Right lobe of liver (tissue), 6 donors: Measurements from ENCODE around the gene LRRC15. TPM values are rescaled to one million over a fixed set of nuclear protein-coding genes. Genes with fewer than 3 reads are reported as not detected.

ENCODE experiments used
- ATAC-seq, 4 donors: fragments of 200-7000 bp; cut with Tn5 transposase; one replicate each; pipeline ENCODE4 v1.9.1; 2020; ENCODE audit warnings: mild to moderate bottlenecking in 4 of 4, moderate library complexity in 4 of 4
- DNase-seq, 3 donors: peaks; one replicate each; pipeline ENCODE4 v3.0.0-alpha.2; 2020
- H3K27ac ChIP-seq, 3 donors: fragments of 200-600 bp; one replicate each; pipeline ENCODE4 v1.8.0; 2022
- H3K27me3 ChIP-seq, 2 donors: fragments of 200-600 bp; one replicate each; pipeline ENCODE4 v1.8.0; 2022
- H3K36me3 ChIP-seq, 4 donors: fragments of 200-600 bp; sonication (generic) in 1 of 4; one replicate each; pipeline versions ENCODE4 v1.5.1 to v1.8.0; 2017 to 2022; ENCODE audit warnings: control low read depth in 1 of 4
- H3K4me1 ChIP-seq, 4 donors: fragments of 200-600 bp; sonication (generic) in 1 of 4; one replicate each; pipeline versions ENCODE4 v1.5.1 to v1.8.0; 2017 to 2022; ENCODE audit warnings: control low read depth in 1 of 4
- H3K4me3 ChIP-seq, 3 donors: fragments of 200-600 bp; one replicate each; pipeline ENCODE4 v1.8.0; 2022
- H3K9me3 ChIP-seq, 4 donors: fragments of 200-600 bp; sonication (generic) in 1 of 4; one replicate each; pipeline versions ENCODE4 v1.5.1 to v1.8.0; 2017 to 2022; ENCODE audit warnings: control low read depth in 1 of 4
- CTCF ChIP-seq, 4 donors: fragments of 200-600 bp in 3 of 4; fragments of 450-650 bp in 1 of 4; IDR thresholded peaks; one replicate each; pipeline versions ENCODE4 v1.5.1 to v1.8.0; 2016 to 2022; ENCODE audit warnings: antibody characterized with exemption in 4 of 4, mild to moderate bottlenecking in 2 of 4
- POLR2A ChIP-seq: fragments of 450-650 bp; IDR thresholded peaks from one replicate; pipeline ENCODE4 v1.6.1; 2017; ENCODE audit warnings: antibody characterized with exemption, mild to moderate bottlenecking
- WGBS: methylation state at CpG from one replicate; pipeline ENCODE4 v1.1.6; 2018; ENCODE audit warnings: low coverage, low lambda C conversion rate; ENCODE audit not compliant: insufficient coverage; ENCODE audit errors: missing lambda C conversion rate; 5-methylcytosine and 5-hydroxymethylcytosine counted together
- intact Hi-C, 2 donors: fragments of 100-400 bp; cut with DNase I; formaldehyde crosslinking; loops; one replicate each; pipeline versions ENCODE4 v1.11.2 to v1.14.1; 2022
- total RNA-seq, 6 experiments: library from RNA; depleted of rRNA in 2 of 6; stranded (reverse); fragments of >200 nt in 2 of 6; fragmentation: NEBNext Ultra II Directional in 3 of 6; extraction: Animal tissue kit (Norgen Biotek cat#: 25700) in 3 of 6; gene quantifications; one replicate each; pipeline versions ENCODE4 v1.1.0 to v1.2.4, GENCODE V29; 2016 to 2023
- donor health status: DM: no; HTN: yes; CAD: no.
- donor health status: DM: no; HTN: no; CAD: no.
- donor health status: DM: no; HTN: no; CAD: no.
- donor health status: DM: no; HTN: yes; CAD: no.
- donor health status: DM: no; HTN: yes; CAD: no.

The LRRC15 gene
- total RNA-seq, 6 experiments from 2014 or later, result 0.07 to 0.37 (median 0.09) TPM; not detected in 1

- Histone ChIP-seq H3K4me3 (peak overlapping the region in 1 of 3 donors; percentile 16), H3K27ac (peak overlapping the region in 2 of 3 donors; percentile 44 to 78), H3K27me3 (no peaks in the 10 kb centered on the region), H3K4me1 (peaks cover 0 to 34% (median 15%) of the 10 kb centered on the region in 4 donors), H3K9me3 (no peaks in the 10 kb centered on the region), H3K36me3 (no peaks in the 10 kb centered on the region)
- TF ChIP-seq CTCF (IDR thresholded peaks at IDR 0.05) (no peak), POLR2A (no peak)
- intact Hi-C loops, result loop anchor here in 1 of 2 donors (10.0 kb wide), 1 partner anchor 262 kb away; no protein-coding TSS in a partner anchor
- peak in 1 of 3 donors; percentile 64 for DNase-seq
- ATAC-seq, result peak; percentile 23 to 62 (median 34)
- 30% methylated on average over 7 of the region's 7 CpGs for WGBS
Observed at GRCh38 chr3:194332858-194333211, 36.7 kb downstream of the LRRC15 start.

- WGBS, result 45% methylated on average over 4 of the region's 4 CpGs
- Histone ChIP-seq H3K9me3 (no peaks in the 10 kb centered on the region), H3K36me3 (no peaks in the 10 kb centered on the region), H3K27ac (peak overlapping the region in 1 of 3 donors; percentile 50), H3K4me1 (peaks cover 0 to 34% (median 15%) of the 10 kb centered on the region in 4 donors), H3K27me3 (no peaks in the 10 kb centered on the region), H3K4me3 (no peak overlapping the region)
- TF ChIP-seq POLR2A (no peak), CTCF (IDR thresholded peaks at IDR 0.05) (no peak)
- ATAC-seq (peak; percentile 53 to 70 (median 63)), DNase-seq (peak; percentile 76 to 91 (median 89))
- intact Hi-C loops, result loop anchor here in 1 of 2 donors (10.0 kb wide), 1 partner anchor 264 kb away; no protein-coding TSS in a partner anchor
Observed at GRCh38 chr3:194330579-194330978, 39.0 kb downstream of the LRRC15 start.

GRCh38 chr3:194330160-194330559 is 39.4 kb downstream of the LRRC15 start:
- no peak for DNase-seq
- 65% methylated on average over 3 of the region's 10 CpGs for WGBS
- no peak for ATAC-seq
- H3K4me1 ChIP-seq, result peaks cover 0 to 34% (median 15%) of the 10 kb centered on the region in 4 donors
- H3K9me3 ChIP-seq, result no peaks in the 10 kb centered on the region
- intact Hi-C loops, result loop anchor here in 1 of 2 donors (10.0 kb wide), 1 partner anchor 265 kb away; no protein-coding TSS in a partner anchor
- no peak overlapping the region for H3K27ac ChIP-seq
- no peaks in the 10 kb centered on the region for H3K27me3 ChIP-seq
- H3K4me3 ChIP-seq, result no peak overlapping the region
- TF ChIP-seq CTCF (IDR thresholded peaks at IDR 0.05), result no peak
- TF ChIP-seq POLR2A, result no peak
- no peaks in the 10 kb centered on the region for H3K36me3 ChIP-seq

GRCh38 chr3:194329583-194329965 is 40.0 kb downstream of the LRRC15 start:
- ATAC-seq (no peak), DNase-seq (no peak)
- H3K9me3 ChIP-seq, result no peaks in the 10 kb centered on the region
- TF ChIP-seq CTCF (IDR thresholded peaks at IDR 0.05) (no peak), POLR2A (no peak)
- no peak overlapping the region for H3K27ac ChIP-seq
- no peaks in the 10 kb centered on the region for H3K36me3 ChIP-seq
- intact Hi-C loops, result no loop called here
- no peak overlapping the region for H3K4me3 ChIP-seq
- no peaks in the 10 kb centered on the region for H3K27me3 ChIP-seq
- 61% methylated on average over 6 of the region's 7 CpGs for WGBS
- peaks cover 0 to 34% (median 15%) of the 10 kb centered on the region in 4 donors for H3K4me1 ChIP-seq
